Measurements from ENCODE around the gene GRAMD1A.

The GRAMD1A gene

GRCh38 chr19:35030257-35031071 lies 30.3 kb downstream of the GRAMD1A start, which contains the start of gene SCN1B:
TSS of gene SCN1B (plus strand) at chr19:35030470. CDS start at chr19:35030821, 351 bp downstream.
- Histone ChIP-seq H3K27me3 (ENCODE audit: insufficient read depth, low read length) (no peaks in the 10 kb centered on the region), H3K4me1 (ENCODE audit: control insufficient read depth, insufficient read depth, low read length, unreplicated experiment) (no peaks in the 10 kb centered on the region), H3K36me3 (ENCODE audit: insufficient read depth, low read length) (no peaks in the 10 kb centered on the region), H3K4me3 (ENCODE audit: low read depth, low read length) (peak within 1 kb of the TSS; percentile 74), H3K27ac (ENCODE audit: low read depth, low read length) (no peak within 1 kb of the TSS), H2AFZ (ENCODE audit: low read length, unreplicated experiment) (peak within 1 kb of the TSS; percentile 25), H3K79me2 (ENCODE audit: control insufficient read depth, insufficient read depth, low read length, unreplicated experiment) (no peaks in the 10 kb centered on the region)

GRCh38 chr19:35031072-35031881 lies 31.2 kb downstream of the GRAMD1A start:
- Histone ChIP-seq H3K27ac (ENCODE audit: low read depth, low read length) (no peak overlapping the region), H3K79me2 (ENCODE audit: control insufficient read depth, insufficient read depth, low read length, unreplicated experiment) (no peaks in the 10 kb centered on the region), H3K36me3 (ENCODE audit: insufficient read depth, low read length) (no peaks in the 10 kb centered on the region), H3K4me1 (ENCODE audit: control insufficient read depth, insufficient read depth, low read length, unreplicated experiment) (no peaks in the 10 kb centered on the region), H3K27me3 (ENCODE audit: insufficient read depth, low read length) (no peaks in the 10 kb centered on the region), H2AFZ (ENCODE audit: low read length, unreplicated experiment) (no peak overlapping the region), H3K4me3 (ENCODE audit: low read depth, low read length) (peak overlapping the region; percentile 74)

DNA sequence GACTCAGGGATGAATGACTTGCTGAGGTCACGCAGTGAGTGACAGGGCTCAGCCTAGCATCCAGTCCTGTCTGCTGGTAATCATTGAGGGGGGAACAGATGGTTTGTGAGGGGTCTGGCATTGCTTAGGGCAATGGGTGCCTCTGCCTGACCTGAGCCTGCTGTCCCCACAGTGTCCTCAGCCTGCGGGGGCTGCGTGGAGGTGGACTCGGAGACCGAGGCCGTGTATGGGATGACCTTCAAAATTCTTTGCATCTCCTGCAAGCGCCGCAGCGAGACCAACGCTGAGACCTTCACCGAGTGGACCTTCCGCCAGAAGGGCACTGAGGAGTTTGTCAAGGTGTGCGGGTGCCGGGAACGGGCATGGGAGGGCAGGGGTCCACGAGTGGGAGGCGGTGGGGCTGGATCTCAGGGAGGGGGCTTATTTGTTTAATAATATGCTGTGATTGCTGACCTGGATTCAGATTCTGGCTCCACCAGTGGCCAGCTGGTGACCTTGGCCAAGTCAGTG lies 32.3 kb downstream of the GRAMD1A start:
- no peak overlapping the region for H2AFZ ChIP-seq (ENCODE audit: low read length, unreplicated experiment)
- no peak overlapping the region for H3K27ac ChIP-seq (ENCODE audit: low read depth, low read length)
- no peaks in the 10 kb centered on the region for H3K27me3 ChIP-seq (ENCODE audit: insufficient read depth, low read length)
- no peaks in the 10 kb centered on the region for H3K36me3 ChIP-seq (ENCODE audit: insufficient read depth, low read length)
- H3K4me3 ChIP-seq (ENCODE audit: low read depth, low read length), result no peak overlapping the region
- H3K4me1 ChIP-seq (ENCODE audit: control insufficient read depth, insufficient read depth, low read length, unreplicated experiment), result no peaks in the 10 kb centered on the region
- no peaks in the 10 kb centered on the region for H3K79me2 ChIP-seq (ENCODE audit: control insufficient read depth, insufficient read depth, low read length, unreplicated experiment)

DNA sequence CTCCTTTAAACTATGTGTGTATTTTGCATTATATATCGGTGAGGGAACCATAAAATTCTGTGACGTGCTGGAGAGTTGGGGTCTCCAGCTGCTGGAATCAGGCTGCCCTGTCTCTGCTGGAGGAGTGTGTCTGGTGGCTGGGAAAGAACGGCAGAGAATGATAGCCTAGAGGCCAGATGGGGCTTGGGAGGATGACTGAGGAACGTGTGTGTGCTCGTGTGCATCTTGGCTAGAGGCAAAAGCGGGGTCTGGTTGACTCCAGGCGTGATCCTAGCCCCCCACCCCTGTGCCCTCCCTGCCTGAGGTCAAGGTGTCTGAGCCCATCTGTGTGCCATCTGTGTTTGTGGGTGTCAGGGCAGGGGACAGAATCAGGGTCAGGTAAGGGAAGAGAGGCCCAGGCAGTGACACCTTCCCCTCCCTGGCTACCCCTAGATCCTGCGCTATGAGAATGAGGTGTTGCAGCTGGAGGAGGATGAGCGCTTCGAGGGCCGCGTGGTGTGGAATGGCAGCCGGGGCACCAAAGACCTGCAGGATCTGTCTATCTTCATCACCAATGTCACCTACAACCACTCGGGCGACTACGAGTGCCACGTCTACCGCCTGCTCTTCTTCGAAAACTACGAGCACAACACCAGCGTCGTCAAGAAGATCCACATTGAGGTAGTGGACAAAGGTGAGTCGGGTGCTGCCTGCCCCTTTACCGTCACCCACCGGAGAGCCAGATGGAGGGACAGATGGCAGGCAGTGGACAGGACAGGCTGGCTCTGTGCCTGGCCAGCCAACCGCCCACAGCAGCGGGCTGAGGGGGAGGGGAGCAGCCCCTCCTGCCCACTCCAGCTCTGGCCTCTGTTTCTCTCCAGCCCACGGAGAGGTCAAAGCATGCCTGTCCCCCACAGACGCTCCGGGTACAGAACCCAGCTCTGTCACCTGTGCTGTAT lies 33.2 kb downstream of the GRAMD1A start:
- H3K36me3 ChIP-seq (ENCODE audit: insufficient read depth, low read length), result no peaks in the 10 kb centered on the region
- H3K79me2 ChIP-seq (ENCODE audit: control insufficient read depth, insufficient read depth, low read length, unreplicated experiment), result no peaks in the 10 kb centered on the region
- H3K4me3 ChIP-seq (ENCODE audit: low read depth, low read length), result no peak overlapping the region
- no peak overlapping the region for H2AFZ ChIP-seq (ENCODE audit: low read length, unreplicated experiment)
- H3K4me1 ChIP-seq (ENCODE audit: control insufficient read depth, insufficient read depth, low read length, unreplicated experiment), result no peaks in the 10 kb centered on the region
- H3K27me3 ChIP-seq (ENCODE audit: insufficient read depth, low read length), result no peaks in the 10 kb centered on the region
- no peak overlapping the region for H3K27ac ChIP-seq (ENCODE audit: low read depth, low read length)

DNA sequence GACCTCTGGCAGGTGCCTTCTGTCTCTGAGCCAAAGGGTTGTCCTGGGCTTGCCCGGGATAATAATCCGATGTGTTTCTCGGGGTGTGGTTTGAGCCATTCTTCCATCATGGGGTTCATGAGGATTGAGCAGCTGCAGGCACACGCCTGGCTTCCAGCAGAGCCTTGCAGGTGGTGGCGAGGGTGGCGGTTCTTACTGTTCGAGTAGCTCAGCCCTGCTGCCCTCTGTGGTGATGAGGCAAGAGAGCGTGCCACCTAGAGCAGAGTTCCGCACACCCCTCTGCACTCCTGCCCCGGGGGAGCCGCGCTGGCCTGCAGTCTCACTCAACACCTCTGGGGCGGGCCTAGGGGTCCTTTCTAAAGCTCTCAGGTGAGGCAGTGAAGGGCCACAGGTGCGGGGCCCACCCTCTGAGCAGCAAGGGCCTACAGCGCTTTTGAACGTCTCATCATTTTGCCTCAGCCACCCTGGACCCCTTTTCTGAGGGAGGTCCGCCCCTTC lies 33.9 kb downstream of the GRAMD1A start:
- Histone ChIP-seq H3K27ac (ENCODE audit: low read depth, low read length) (no peak overlapping the region), H3K36me3 (ENCODE audit: insufficient read depth, low read length) (no peaks in the 10 kb centered on the region), H3K4me1 (ENCODE audit: control insufficient read depth, insufficient read depth, low read length, unreplicated experiment) (no peaks in the 10 kb centered on the region), H2AFZ (ENCODE audit: low read length, unreplicated experiment) (no peak overlapping the region), H3K4me3 (ENCODE audit: low read depth, low read length) (no peak overlapping the region), H3K79me2 (ENCODE audit: control insufficient read depth, insufficient read depth, low read length, unreplicated experiment) (no peaks in the 10 kb centered on the region), H3K27me3 (ENCODE audit: insufficient read depth, low read length) (no peaks in the 10 kb centered on the region)

- H2AFZ ChIP-seq (ENCODE audit: low read length, unreplicated experiment), result no peak overlapping the region
- H3K4me3 ChIP-seq (ENCODE audit: low read depth, low read length), result no peak overlapping the region
- H3K36me3 ChIP-seq (ENCODE audit: insufficient read depth, low read length), result no peaks in the 10 kb centered on the region
- H3K27me3 ChIP-seq (ENCODE audit: insufficient read depth, low read length), result no peaks in the 10 kb centered on the region
- no peaks in the 10 kb centered on the region for H3K4me1 ChIP-seq (ENCODE audit: control insufficient read depth, insufficient read depth, low read length, unreplicated experiment)
- no peak overlapping the region for H3K27ac ChIP-seq (ENCODE audit: low read depth, low read length)
- H3K79me2 ChIP-seq (ENCODE audit: control insufficient read depth, insufficient read depth, low read length, unreplicated experiment), result no peaks in the 10 kb centered on the region
Measured at GRCh38 chr19:35034588-35035382, 34.7 kb downstream of the GRAMD1A start.

DNA sequence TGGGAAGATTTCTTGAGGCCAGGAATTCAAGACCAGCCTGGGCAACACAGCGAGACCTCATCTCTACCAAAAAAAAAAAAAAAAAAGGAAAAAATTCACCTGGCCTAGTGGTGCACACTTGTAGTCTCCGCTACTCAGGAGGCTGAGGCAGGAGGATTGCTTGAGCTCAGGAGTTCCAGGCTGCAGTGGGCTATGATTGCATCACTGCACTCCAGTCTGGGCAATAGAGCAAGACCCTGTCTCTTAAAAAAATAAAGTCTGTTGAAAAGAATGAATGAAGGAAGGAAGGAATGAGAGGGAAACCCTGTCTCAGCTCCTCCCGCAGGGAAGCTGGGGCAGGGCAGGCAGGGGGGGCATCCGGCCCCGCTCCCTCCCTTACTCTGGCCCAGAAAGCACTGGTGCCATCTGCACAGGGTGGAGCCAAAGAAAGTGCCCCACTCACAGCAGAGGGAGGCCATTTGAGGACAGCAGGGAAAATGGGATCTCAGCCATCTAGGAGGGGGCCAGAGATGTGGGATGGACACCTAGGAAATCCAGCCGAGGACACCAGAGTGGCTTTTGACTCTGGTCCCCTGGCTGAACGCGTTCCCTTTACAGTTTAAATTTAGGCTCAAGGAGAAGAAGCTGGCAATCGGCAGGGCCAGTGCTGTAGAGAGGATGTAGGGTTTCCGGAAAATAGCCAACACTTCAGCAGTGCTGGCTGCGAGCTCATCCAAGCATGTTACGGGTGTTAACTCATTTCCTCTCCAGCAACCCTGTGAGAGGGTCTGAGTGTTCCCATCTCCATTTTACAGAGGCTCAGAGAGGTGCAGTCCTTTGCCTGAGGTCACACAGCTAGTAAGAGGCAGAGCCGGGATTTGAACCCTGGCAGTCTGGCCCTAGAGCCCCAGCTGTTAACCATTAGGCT lies 37.8 kb downstream of the GRAMD1A start:
- Histone ChIP-seq H3K79me2 (ENCODE audit: control insufficient read depth, insufficient read depth, low read length, unreplicated experiment) (no peaks in the 10 kb centered on the region), H3K27ac (ENCODE audit: low read depth, low read length) (no peak overlapping the region), H3K27me3 (ENCODE audit: insufficient read depth, low read length) (no peaks in the 10 kb centered on the region), H2AFZ (ENCODE audit: low read length, unreplicated experiment) (no peak overlapping the region), H3K4me1 (ENCODE audit: control insufficient read depth, insufficient read depth, low read length, unreplicated experiment) (peaks cover 6% of the 10 kb centered on the region), H3K36me3 (ENCODE audit: insufficient read depth, low read length) (no peaks in the 10 kb centered on the region), H3K4me3 (ENCODE audit: low read depth, low read length) (no peak overlapping the region)

- Histone ChIP-seq H3K27ac (ENCODE audit: low read depth, low read length) (no peak overlapping the region), H3K36me3 (ENCODE audit: insufficient read depth, low read length) (no peaks in the 10 kb centered on the region), H3K79me2 (ENCODE audit: control insufficient read depth, insufficient read depth, low read length, unreplicated experiment) (no peaks in the 10 kb centered on the region), H3K4me3 (ENCODE audit: low read depth, low read length) (no peak overlapping the region), H3K27me3 (ENCODE audit: insufficient read depth, low read length) (no peaks in the 10 kb centered on the region), H3K4me1 (ENCODE audit: control insufficient read depth, insufficient read depth, low read length, unreplicated experiment) (peaks cover 6% of the 10 kb centered on the region), H2AFZ (ENCODE audit: low read length, unreplicated experiment) (no peak overlapping the region)
Measured at GRCh38 chr19:35038623-35039512, 38.7 kb downstream of the GRAMD1A start.
